CD14-positive monocyte (primary cell): ENCODE results near the gene NR2C2. TPM values are rescaled to one million over a fixed set of nuclear protein-coding genes. Genes with fewer than 3 reads are reported as not detected.

Source experiments
- DNase-seq, 3 donors: peaks; one replicate each; pipeline ENCODE4 v3.0.0-alpha.2; 2011 to 2022
- H2AFZ ChIP-seq: 2 replicates; pipeline ENCODE4 v1.6.0; 2012; ENCODE audit warnings: mild to moderate bottlenecking, low read depth, low read length, inconsistent platforms; ENCODE audit not compliant: insufficient read depth, poor library complexity, severe bottlenecking
- H3K27ac ChIP-seq, 2 donors: 1 replicate in 1 of 2; 2 replicates in 1 of 2; pipeline ENCODE4 v1.5.1; 2012 to 2013; ENCODE audit warnings: low read length in 2 of 2, control low read depth in 1 of 2, inconsistent platforms in 1 of 2, low read depth in 1 of 2, mild to moderate bottlenecking in 1 of 2
- H3K27me3 ChIP-seq, 2 donors: one replicate each; pipeline versions ENCODE4 v1.6.0 to v1.6.1; 2011 to 2013; ENCODE audit warnings: low read length in 2 of 2; ENCODE audit not compliant: control insufficient read depth in 2 of 2, insufficient read depth in 2 of 2
- H3K36me3 ChIP-seq, 2 donors: replicated peaks in 1 of 2; 1 replicate in 1 of 2; 2 replicates in 1 of 2; pipeline versions ENCODE4 v1.5.1 to v1.6.1; 2012 to 2013; ENCODE audit warnings: low read length in 2 of 2, control low read depth in 1 of 2, inconsistent platforms in 1 of 2, mild to moderate bottlenecking in 1 of 2; ENCODE audit not compliant: insufficient read depth in 2 of 2, control insufficient read depth in 1 of 2
- H3K4me1 ChIP-seq, 2 donors: 1 replicate in 1 of 2; 2 replicates in 1 of 2; pipeline versions ENCODE4 v1.5.1 to v1.6.1; 2012 to 2013; ENCODE audit warnings: low read length in 2 of 2, control low read depth in 1 of 2, inconsistent platforms in 1 of 2, mild to moderate bottlenecking in 1 of 2, moderate library complexity in 1 of 2; ENCODE audit not compliant: insufficient read depth in 2 of 2, control insufficient read depth in 1 of 2
- H3K4me2 ChIP-seq: replicated peaks from 2 replicates; pipeline ENCODE3; 2012; ENCODE audit warnings: low read length, moderate library complexity, mild to moderate bottlenecking; ENCODE audit not compliant: poor library complexity, severe bottlenecking; ENCODE audit errors: extremely low read depth
- H3K4me3 ChIP-seq, 3 experiments: fragments of 200-600 bp in 1 of 3; sonication (generic) in 1 of 3; replicated peaks in 1 of 3; 1 replicate in 2 of 3; 2 replicates in 1 of 3; pipeline ENCODE4 v1.5.1; 2011 to 2013; ENCODE audit warnings: low read length in 3 of 3, mild to moderate bottlenecking in 3 of 3, control low read depth in 2 of 3, low read depth in 2 of 3, inconsistent platforms in 1 of 3, moderate library complexity in 1 of 3
- H3K79me2 ChIP-seq: 2 replicates; pipeline ENCODE4 v1.6.0; 2012; ENCODE audit warnings: mild to moderate bottlenecking, control low read depth, inconsistent platforms, low read length, moderate library complexity; ENCODE audit not compliant: insufficient read depth
- H3K9ac ChIP-seq: 2 replicates; pipeline ENCODE4 v1.6.0; 2017; ENCODE audit warnings: low read length, mild to moderate bottlenecking; ENCODE audit not compliant: insufficient read depth, poor library complexity, severe bottlenecking
- H3K9me3 ChIP-seq, 2 donors: replicated peaks in 1 of 2; 1 replicate in 1 of 2; 2 replicates in 1 of 2; pipeline versions ENCODE4 v1.5.1 to v1.6.1; 2012 to 2013; ENCODE audit warnings: low read length in 2 of 2, control low read depth in 1 of 2; ENCODE audit not compliant: control insufficient read depth in 1 of 2, insufficient read depth in 1 of 2
- H4K20me1 ChIP-seq: 2 replicates; pipeline ENCODE4 v1.6.0; 2012; ENCODE audit warnings: mild to moderate bottlenecking, low read length, control low read depth, moderate library complexity; ENCODE audit not compliant: insufficient read depth
- H3K27ac Mint-ChIP-seq, 7 donors: one replicate each; pipeline ENCODE4 v1.8.0; 2020; ENCODE audit warnings: mild to moderate bottlenecking in 7 of 7, mixed read lengths in 7 of 7, moderate library complexity in 6 of 7, inconsistent platforms in 2 of 7
- H3K27me3 Mint-ChIP-seq, 3 donors: one replicate each; pipeline ENCODE4 v1.8.0; 2021 to 2022; ENCODE audit warnings: low read depth in 3 of 3, mild to moderate bottlenecking in 3 of 3, mixed read lengths in 3 of 3, moderate library complexity in 3 of 3, inconsistent platforms in 1 of 3
- H3K36me3 Mint-ChIP-seq, 2 donors: one replicate each; pipeline ENCODE4 v1.8.0; 2020; ENCODE audit warnings: mixed read lengths in 2 of 2, inconsistent platforms in 1 of 2, mild to moderate bottlenecking in 1 of 2
- H3K4me1 Mint-ChIP-seq: one replicate; pipeline ENCODE4 v1.8.0; 2020; ENCODE audit warnings: mild to moderate bottlenecking, mixed read lengths
- H3K4me3 Mint-ChIP-seq, 2 donors: one replicate each; pipeline ENCODE4 v1.8.0; 2020; ENCODE audit warnings: mild to moderate bottlenecking in 2 of 2, mixed read lengths in 2 of 2, moderate library complexity in 1 of 2
- H3K9me3 Mint-ChIP-seq, 7 donors: one replicate each; pipeline ENCODE4 v1.8.0; 2020 to 2022; ENCODE audit warnings: mixed read lengths in 7 of 7, mild to moderate bottlenecking in 6 of 7, moderate library complexity in 6 of 7, inconsistent platforms in 2 of 7
- WGBS: methylation state at CpG from one replicate; pipeline ENCODE4 v1.1.5; 2013; ENCODE audit warnings: missing lambda C conversion rate; ENCODE audit not compliant: insufficient coverage; 5-methylcytosine and 5-hydroxymethylcytosine counted together
- intact Hi-C, 2 donors: fragments of 100-400 bp; cut with micrococcal nuclease; formaldehyde crosslinking; loops; one replicate each; pipeline versions ENCODE4 v1.15.0 to v1.15.1; 2023
- polyA plus RNA-seq, 3 donors: library from polyadenylated mRNA; depleted of rRNA in 1 of 3; unstranded in 2 of 3; stranded (reverse) in 1 of 3; fragments of 300-500 nt in 2 of 3; fragments of >200 nt in 1 of 3; fragmentation: Illumina TruSeq in 2 of 3; gene quantifications; 1 replicate in 2 of 3; 2 replicates in 1 of 3; pipeline ENCODE4 v1.2.3, GENCODE V29; 2012 to 2021
- TF ChIP-seq, protein P1 (sequence below): fragments of 200-600 bp; IDR thresholded peaks from one replicate; pipeline ENCODE4 v1.8.0; 2022; ENCODE audit warnings: antibody characterized with exemption, mild to moderate bottlenecking

The NR2C2 gene
- polyA plus RNA-seq, 3 donors = 3.4 to 24.9 (median 3.8) TPM

DNA sequence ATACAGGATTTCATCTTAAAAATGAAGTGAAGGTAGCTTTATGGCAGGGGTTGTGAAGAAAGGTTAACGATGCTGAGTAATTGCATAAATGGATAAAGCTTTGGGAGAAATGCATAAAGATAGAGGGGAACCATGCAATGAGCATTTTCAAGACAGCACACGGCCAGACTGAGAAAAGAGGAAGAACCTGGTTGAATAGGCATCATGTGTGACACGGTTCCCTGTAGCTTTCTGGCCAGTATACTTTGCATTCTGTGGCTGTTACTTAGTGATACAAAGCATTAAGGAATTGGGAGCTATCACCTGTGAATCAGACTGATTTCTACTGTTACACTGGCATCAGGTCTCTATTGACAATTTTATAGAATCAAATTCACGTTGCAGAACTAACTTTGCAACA is 33.3 kb downstream of the NR2C2 start:
- Histone ChIP-seq H3K4me3 (no peak overlapping the region), H3K36me3 (peaks cover 0 to 18% of the 10 kb centered on the region in 2 donors), H3K27ac (peak overlapping the region in 1 of 2 donors; percentile 37), H3K4me1 (no peaks in the 10 kb centered on the region), H3K9me3 (no peaks in the 10 kb centered on the region), H3K4me2 (no peak overlapping the region), H3K9ac (no peak overlapping the region), H3K79me2 (peaks cover 83% of the 10 kb centered on the region), H3K27me3 (no peaks in the 10 kb centered on the region), H2AFZ (no peak overlapping the region), H4K20me1 (peaks cover 82% of the 10 kb centered on the region)
- TF ChIP-seq, protein P1, sequence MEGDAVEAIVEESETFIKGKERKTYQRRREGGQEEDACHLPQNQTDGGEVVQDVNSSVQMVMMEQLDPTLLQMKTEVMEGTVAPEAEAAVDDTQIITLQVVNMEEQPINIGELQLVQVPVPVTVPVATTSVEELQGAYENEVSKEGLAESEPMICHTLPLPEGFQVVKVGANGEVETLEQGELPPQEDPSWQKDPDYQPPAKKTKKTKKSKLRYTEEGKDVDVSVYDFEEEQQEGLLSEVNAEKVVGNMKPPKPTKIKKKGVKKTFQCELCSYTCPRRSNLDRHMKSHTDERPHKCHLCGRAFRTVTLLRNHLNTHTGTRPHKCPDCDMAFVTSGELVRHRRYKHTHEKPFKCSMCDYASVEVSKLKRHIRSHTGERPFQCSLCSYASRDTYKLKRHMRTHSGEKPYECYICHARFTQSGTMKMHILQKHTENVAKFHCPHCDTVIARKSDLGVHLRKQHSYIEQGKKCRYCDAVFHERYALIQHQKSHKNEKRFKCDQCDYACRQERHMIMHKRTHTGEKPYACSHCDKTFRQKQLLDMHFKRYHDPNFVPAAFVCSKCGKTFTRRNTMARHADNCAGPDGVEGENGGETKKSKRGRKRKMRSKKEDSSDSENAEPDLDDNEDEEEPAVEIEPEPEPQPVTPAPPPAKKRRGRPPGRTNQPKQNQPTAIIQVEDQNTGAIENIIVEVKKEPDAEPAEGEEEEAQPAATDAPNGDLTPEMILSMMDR = no peak
- peak; percentile 8 to 25 (median 19) for DNase-seq
- no peak overlapping the region for H3K4me3 Mint-ChIP-seq
- peaks cover 0 to 1% (median 0%) of the 10 kb centered on the region in 3 donors for H3K27me3 Mint-ChIP-seq
- peak overlapping the region in 1 of 7 donors; percentile 7 for H3K27ac Mint-ChIP-seq
- H3K4me1 Mint-ChIP-seq = peaks cover 14% of the 10 kb centered on the region
- H3K9me3 Mint-ChIP-seq = peaks cover 0 to 4% (median 0%) of the 10 kb centered on the region in 7 donors
- intact Hi-C loops = no loop called here
- H3K36me3 Mint-ChIP-seq = peaks cover 13 to 52% of the 10 kb centered on the region in 2 donors
- WGBS = 38% methylated on average over 4 of the region's 4 CpGs

DNA sequence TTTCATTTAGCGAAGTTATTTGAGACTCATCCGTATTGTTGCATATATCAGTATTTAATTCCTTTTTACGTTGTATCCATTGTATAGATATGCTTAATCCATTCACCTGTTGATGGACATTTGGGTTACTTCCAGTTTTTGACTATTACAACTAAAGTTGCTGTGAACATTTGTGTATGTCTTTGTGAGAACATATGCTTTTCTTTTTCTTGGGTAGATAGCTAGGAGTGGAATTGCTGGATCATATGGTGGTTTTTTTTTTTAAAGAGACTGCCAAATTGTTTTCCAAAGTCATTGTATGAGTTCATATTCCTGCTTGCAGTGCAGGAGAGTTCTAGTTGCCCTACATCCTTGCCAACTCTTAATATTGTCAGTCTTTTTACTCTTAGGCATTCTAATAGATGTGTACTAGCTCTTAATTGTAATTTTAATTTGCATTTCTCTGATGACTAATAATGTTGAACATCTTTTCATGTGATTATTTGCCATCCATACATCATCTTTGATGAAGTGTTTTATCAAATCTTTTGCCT is 37.3 kb downstream of the NR2C2 start:
- TF ChIP-seq, protein P1 = no peak
- no peaks in the 10 kb centered on the region for H3K4me1 ChIP-seq
- intact Hi-C loops = no loop called here
- H3K27ac Mint-ChIP-seq = no peak overlapping the region
- H4K20me1 ChIP-seq = peaks cover 81% of the 10 kb centered on the region
- peaks cover 20% of the 10 kb centered on the region for H3K4me1 Mint-ChIP-seq
- H3K36me3 Mint-ChIP-seq = peaks cover 4 to 29% of the 10 kb centered on the region in 2 donors
- H3K79me2 ChIP-seq = peaks cover 90% of the 10 kb centered on the region
- H3K9ac ChIP-seq = no peak overlapping the region
- peaks cover 0 to 4% (median 0%) of the 10 kb centered on the region in 7 donors for H3K9me3 Mint-ChIP-seq
- H3K4me2 ChIP-seq = no peak overlapping the region
- no peaks in the 10 kb centered on the region for H3K27me3 Mint-ChIP-seq
- DNase-seq = no peak
- H3K36me3 ChIP-seq = no peaks in the 10 kb centered on the region
- WGBS = no CpG with 5 or more reads among the region's 3 CpGs
- no peak overlapping the region for H3K4me3 Mint-ChIP-seq
- H3K27ac ChIP-seq = no peak overlapping the region
- H3K4me3 ChIP-seq = no peak overlapping the region
- no peaks in the 10 kb centered on the region for H3K27me3 ChIP-seq
- no peaks in the 10 kb centered on the region for H3K9me3 ChIP-seq
- no peak overlapping the region for H2AFZ ChIP-seq
